ENCODE results near the gene ZP2. TPM values are rescaled to one million over a fixed set of nuclear protein-coding genes. Genes with fewer than 3 reads are reported as not detected.
"Not testable (repeated sequence)": the region's sequence is repeated elsewhere in the genome, so short reads cannot be mapped to it uniquely, and the experiment has no call there.

The ZP2 gene
- total RNA-seq, 1 donor = not detected

DNA sequence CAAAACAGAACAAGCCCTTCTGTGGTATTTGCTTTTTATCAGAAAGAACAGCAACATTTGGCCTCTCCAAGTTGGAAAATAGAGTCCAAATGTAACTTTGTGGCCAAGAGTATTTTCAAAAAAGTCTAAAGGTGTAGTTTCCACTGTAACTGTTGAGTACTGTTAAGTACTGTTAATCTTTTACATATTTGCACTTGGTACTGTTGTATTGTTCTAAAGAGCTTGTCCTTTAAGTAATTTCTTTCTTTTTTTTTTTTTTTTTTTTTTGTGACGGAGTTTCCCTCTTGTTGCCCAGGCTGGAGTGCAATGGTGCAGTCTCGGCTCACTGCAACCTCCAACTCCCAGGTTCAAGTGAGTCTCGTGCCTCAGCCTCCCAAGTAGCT lies 31.4 kb downstream of the ZP2 start:
- H2AFZ ChIP-seq (ENCODE audit: low read length) = no peak overlapping the region

DNA sequence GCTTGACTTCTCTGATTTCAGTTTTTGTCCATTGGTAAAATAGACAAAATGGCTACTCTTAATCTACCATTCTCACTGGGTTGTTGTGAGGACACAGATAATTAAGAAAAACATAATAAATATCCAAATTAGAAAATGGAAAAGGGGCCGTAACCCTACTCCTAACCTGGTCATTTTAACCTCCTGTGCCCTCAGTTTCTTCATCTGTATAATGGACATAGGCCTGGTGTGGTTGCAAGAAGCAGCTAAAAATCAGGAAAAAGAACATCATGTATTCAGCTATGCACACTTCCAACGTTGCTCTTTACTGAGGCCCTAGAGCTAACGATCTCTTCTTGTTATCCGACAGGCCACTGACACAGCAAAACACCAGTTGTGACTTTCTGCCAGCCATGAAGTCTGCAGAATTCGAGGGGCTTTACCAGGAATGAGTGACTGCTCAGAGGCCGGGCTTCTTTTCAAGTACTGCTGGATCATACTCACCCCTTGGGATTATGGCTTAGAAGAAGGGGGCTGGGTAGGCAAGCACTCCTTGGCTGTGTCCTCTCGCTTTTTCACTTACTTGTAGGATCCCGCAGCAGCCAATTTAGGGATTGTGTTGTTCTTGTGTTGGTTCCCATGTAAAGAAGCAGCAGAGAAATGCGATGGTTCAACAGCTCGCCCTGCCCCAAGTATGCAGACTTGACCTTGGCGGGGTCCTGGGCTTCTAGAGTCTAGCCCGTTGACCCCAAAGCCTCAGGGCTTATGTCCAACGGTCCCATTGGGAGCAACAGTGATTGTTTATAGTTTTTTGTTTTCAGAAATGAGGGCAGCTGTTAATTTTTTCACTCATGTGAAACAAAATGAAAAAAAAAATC lies 32.0 kb downstream of the ZP2 start:
- no peak overlapping the region for H2AFZ ChIP-seq (ENCODE audit: low read length)
- H3K4me1 ChIP-seq (ENCODE audit: insufficient read depth, low read length) = no peaks in the 10 kb centered on the region
- no peaks in the 10 kb centered on the region for H3K79me2 ChIP-seq (ENCODE audit: insufficient read depth, low read length)
- no peak for DNase-seq (ENCODE audit: insufficient read length, low spot score, missing footprints)
- no peak overlapping the region for H3K4me3 ChIP-seq (ENCODE audit: insufficient read depth, low read length)
- H3K4me2 ChIP-seq (ENCODE audit: insufficient read depth, low read length) = no peak overlapping the region
- TF ChIP-seq, protein P1, sequence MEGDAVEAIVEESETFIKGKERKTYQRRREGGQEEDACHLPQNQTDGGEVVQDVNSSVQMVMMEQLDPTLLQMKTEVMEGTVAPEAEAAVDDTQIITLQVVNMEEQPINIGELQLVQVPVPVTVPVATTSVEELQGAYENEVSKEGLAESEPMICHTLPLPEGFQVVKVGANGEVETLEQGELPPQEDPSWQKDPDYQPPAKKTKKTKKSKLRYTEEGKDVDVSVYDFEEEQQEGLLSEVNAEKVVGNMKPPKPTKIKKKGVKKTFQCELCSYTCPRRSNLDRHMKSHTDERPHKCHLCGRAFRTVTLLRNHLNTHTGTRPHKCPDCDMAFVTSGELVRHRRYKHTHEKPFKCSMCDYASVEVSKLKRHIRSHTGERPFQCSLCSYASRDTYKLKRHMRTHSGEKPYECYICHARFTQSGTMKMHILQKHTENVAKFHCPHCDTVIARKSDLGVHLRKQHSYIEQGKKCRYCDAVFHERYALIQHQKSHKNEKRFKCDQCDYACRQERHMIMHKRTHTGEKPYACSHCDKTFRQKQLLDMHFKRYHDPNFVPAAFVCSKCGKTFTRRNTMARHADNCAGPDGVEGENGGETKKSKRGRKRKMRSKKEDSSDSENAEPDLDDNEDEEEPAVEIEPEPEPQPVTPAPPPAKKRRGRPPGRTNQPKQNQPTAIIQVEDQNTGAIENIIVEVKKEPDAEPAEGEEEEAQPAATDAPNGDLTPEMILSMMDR (IDR thresholded peaks at IDR 0.05; ENCODE audit: extremely low read depth, low read depth, low read length) = no peak
- H3K27me3 ChIP-seq (ENCODE audit: insufficient read depth, low read length) = no peaks in the 10 kb centered on the region
- no peaks in the 10 kb centered on the region for H4K20me1 ChIP-seq (ENCODE audit: insufficient read depth, low read length)
- no peaks in the 10 kb centered on the region for H3K9me3 ChIP-seq (ENCODE audit: low read depth, low read length)
- no peak overlapping the region for H3K27ac ChIP-seq (ENCODE audit: low read depth, low read length)
- peaks cover 27% of the 10 kb centered on the region for H3K36me3 ChIP-seq (ENCODE audit: insufficient read depth, low read length)

More for the DNA sequence above, 31.4 kb downstream of the ZP2 start:
- no peak for DNase-seq (ENCODE audit: insufficient read length, low spot score, missing footprints)
- Histone ChIP-seq H3K27me3 (ENCODE audit: insufficient read depth, low read length) (no peaks in the 10 kb centered on the region), H4K20me1 (ENCODE audit: insufficient read depth, low read length) (no peaks in the 10 kb centered on the region), H3K36me3 (ENCODE audit: insufficient read depth, low read length) (peaks cover 27% of the 10 kb centered on the region), H3K9me3 (ENCODE audit: low read depth, low read length) (no peaks in the 10 kb centered on the region), H3K79me2 (ENCODE audit: insufficient read depth, low read length) (no peaks in the 10 kb centered on the region), H3K4me1 (ENCODE audit: insufficient read depth, low read length) (no peaks in the 10 kb centered on the region), H3K4me3 (ENCODE audit: insufficient read depth, low read length) (no peak overlapping the region), H3K4me2 (ENCODE audit: insufficient read depth, low read length) (no peak overlapping the region), H3K27ac (ENCODE audit: low read depth, low read length) (no peak overlapping the region)
- TF ChIP-seq, protein P1 (IDR thresholded peaks at IDR 0.05; ENCODE audit: extremely low read depth, low read depth, low read length) = no peak

DNA sequence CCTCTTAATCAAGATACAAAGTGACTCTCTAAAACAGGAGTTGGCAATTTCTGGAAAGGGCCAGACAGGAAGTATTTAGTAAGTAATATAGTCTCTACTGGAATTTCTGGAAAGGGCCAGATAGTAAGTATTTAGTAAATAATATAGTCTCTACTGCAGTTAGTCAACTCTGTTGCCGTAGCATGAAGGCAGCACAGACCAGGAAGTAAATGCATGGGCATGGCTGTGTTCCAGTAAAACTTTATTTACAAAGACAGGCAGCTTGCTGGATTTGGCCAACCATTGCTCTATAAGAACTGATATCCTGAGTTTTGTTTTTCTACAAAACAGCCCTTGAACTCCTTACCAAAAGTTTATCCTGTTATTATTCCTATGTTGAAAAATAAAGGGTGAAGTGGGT lies 36.0 kb downstream of the ZP2 start:
- no peak for DNase-seq (ENCODE audit: insufficient read length, low spot score, missing footprints)
- Histone ChIP-seq H4K20me1 (ENCODE audit: insufficient read depth, low read length) (no peaks in the 10 kb centered on the region), H3K4me2 (ENCODE audit: insufficient read depth, low read length) (no peak overlapping the region), H3K79me2 (ENCODE audit: insufficient read depth, low read length) (no peaks in the 10 kb centered on the region), H3K9me3 (ENCODE audit: low read depth, low read length) (no peaks in the 10 kb centered on the region), H3K36me3 (ENCODE audit: insufficient read depth, low read length) (peaks cover 32% of the 10 kb centered on the region), H3K27ac (ENCODE audit: low read depth, low read length) (no peak overlapping the region), H3K4me1 (ENCODE audit: insufficient read depth, low read length) (no peaks in the 10 kb centered on the region), H3K27me3 (ENCODE audit: insufficient read depth, low read length) (no peaks in the 10 kb centered on the region), H2AFZ (ENCODE audit: low read length) (no peak overlapping the region), H3K4me3 (ENCODE audit: insufficient read depth, low read length) (no peak overlapping the region)
- TF ChIP-seq, protein P1 (IDR thresholded peaks at IDR 0.05; ENCODE audit: extremely low read depth, low read depth, low read length) = no peak

DNA sequence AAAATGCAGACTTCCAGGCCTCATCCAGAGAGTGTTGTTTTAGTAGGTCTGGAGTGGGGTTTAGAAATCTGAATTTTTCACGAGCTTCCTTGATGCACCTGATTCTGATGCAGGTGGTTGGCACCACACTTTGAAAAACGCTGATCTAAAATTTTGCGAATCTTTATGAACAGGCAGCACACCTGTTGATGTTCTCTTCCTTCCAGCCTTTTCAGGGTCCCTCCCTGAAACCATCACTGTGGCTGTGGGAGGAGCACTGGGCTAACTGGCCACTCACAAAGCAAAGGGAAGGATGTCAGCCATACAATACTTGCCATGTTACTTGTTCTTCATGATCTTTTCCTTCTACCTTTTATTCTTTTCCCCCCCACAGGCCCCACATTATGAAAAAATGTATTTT lies 38.7 kb downstream of the ZP2 start:
- Histone ChIP-seq H3K27ac (ENCODE audit: low read depth, low read length) (no peak overlapping the region), H3K79me2 (ENCODE audit: insufficient read depth, low read length) (no peaks in the 10 kb centered on the region), H3K9me3 (ENCODE audit: low read depth, low read length) (no peaks in the 10 kb centered on the region), H3K36me3 (ENCODE audit: insufficient read depth, low read length) (peaks cover 18% of the 10 kb centered on the region), H4K20me1 (ENCODE audit: insufficient read depth, low read length) (peaks cover 3% of the 10 kb centered on the region), H3K4me3 (ENCODE audit: insufficient read depth, low read length) (no peak overlapping the region), H2AFZ (ENCODE audit: low read length) (no peak overlapping the region), H3K4me2 (ENCODE audit: insufficient read depth, low read length) (no peak overlapping the region), H3K27me3 (ENCODE audit: insufficient read depth, low read length) (no peaks in the 10 kb centered on the region), H3K4me1 (ENCODE audit: insufficient read depth, low read length) (peaks cover 3% of the 10 kb centered on the region)
- TF ChIP-seq, protein P1 (IDR thresholded peaks at IDR 0.05; ENCODE audit: extremely low read depth, low read depth, low read length) = no peak
- DNase-seq (ENCODE audit: insufficient read length, low spot score, missing footprints) = no peak

DNA sequence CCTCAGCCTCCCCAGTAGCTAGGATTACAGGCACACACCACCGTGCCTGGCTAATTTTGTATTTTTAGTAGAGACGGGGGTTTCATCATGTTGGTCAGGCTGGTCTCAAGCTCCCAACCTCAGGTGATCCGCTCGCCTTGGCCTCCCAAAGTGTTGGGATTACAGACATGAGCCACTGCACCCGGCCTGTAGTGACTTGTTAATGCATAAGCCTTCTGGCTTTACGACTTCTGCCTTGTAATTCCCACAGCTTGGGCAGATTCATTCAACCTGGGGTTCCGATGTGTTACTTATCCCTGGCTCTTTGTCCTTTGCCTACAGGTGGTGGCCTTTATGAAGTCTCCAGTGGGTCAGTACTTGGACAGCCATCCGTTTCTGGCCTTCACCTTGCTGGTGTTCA lies 41.3 kb downstream of the ZP2 start:
- H2AFZ ChIP-seq (ENCODE audit: low read length); H3K4me3 ChIP-seq (ENCODE audit: insufficient read depth, low read length): not testable (repeated sequence)
- peaks cover 11% of the 10 kb centered on the region for H3K4me1 ChIP-seq (ENCODE audit: insufficient read depth, low read length)

More for the DNA sequence above, 41.3 kb downstream of the ZP2 start:
- H4K20me1 ChIP-seq (ENCODE audit: insufficient read depth, low read length); H3K79me2 ChIP-seq (ENCODE audit: insufficient read depth, low read length); DNase-seq (ENCODE audit: insufficient read length, low spot score, missing footprints); H3K27me3 ChIP-seq (ENCODE audit: insufficient read depth, low read length); H3K4me2 ChIP-seq (ENCODE audit: insufficient read depth, low read length); H3K9me3 ChIP-seq (ENCODE audit: low read depth, low read length); H3K27ac ChIP-seq (ENCODE audit: low read depth, low read length): not testable (repeated sequence)
- peaks cover 18% of the 10 kb centered on the region for H3K36me3 ChIP-seq (ENCODE audit: insufficient read depth, low read length)

Measured in osteoblast (primary cell).